Left hindlimb (tissue), 1 donor: ENCODE measurements around the gene PLCG2.
"Not testable (repeated sequence)": the region's sequence is repeated elsewhere in the genome, so short reads cannot be mapped to it uniquely, and the experiment has no call there.

ENCODE experiments used
- DNase-seq: peaks from one replicate; pipeline ENCODE4 v3.0.0-alpha.2; 2018

Gene PLCG2

DNA sequence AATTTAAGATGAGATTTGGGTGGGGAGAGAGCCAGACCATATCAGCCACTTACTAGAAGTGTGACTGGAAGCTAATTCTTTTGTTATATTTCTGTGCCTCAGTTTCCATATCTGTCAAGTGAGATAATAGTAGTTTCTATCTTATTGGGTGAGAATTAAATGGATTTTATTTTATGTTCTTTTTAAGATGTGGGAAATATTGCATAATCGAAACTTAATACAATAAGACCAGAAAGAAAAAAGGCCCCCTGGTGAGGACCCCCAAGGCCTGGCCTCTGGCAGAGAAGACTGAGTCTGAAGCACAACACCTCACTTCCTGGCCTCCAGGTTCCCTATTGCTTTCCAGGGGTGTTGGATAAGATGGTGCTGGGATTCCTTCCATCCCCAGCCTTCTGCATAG is 13.7 kb downstream of the PLCG2 start:
- no peak for DNase-seq

DNA sequence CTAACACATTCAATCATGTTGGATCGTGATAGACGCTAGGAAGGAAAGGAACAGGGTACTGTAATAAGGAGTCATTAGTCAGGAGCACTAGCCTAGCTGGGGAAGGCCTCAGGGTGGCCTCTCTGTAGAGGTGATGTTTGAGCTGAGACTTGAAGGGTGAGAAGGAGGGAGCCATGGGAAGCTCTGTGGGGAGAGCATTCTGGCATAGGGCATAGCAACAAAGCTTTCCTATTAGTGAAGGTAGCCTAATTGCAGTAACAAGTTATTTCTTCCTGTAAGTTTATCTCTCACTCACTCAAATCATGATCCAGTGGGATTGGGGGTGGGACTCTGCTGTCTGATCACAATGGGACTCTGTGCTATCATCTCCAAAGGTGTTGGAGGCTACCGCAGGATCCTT is 16.1 kb downstream of the PLCG2 start:
- no peak for DNase-seq

DNA sequence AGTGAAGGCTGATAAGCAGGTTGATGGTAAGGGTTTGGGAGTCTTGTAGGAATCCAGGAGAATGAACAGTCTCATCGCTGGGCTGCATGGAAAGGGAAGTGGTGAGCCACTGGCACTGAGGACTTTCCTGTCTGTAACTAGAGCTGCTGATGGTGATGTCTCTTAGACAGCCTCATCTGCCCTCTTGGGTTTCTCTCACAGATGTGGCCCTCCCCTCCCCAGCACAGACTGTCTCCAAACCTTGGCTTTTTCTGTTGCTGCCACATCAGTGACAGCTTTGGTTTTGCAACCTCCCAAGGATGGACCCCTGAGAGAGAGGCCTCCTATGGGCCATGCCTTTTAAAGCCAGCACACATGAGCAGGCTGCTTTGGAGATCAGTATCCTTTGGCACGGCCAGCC is 16.9 kb downstream of the PLCG2 start:
- DNase-seq, result no peak

DNA sequence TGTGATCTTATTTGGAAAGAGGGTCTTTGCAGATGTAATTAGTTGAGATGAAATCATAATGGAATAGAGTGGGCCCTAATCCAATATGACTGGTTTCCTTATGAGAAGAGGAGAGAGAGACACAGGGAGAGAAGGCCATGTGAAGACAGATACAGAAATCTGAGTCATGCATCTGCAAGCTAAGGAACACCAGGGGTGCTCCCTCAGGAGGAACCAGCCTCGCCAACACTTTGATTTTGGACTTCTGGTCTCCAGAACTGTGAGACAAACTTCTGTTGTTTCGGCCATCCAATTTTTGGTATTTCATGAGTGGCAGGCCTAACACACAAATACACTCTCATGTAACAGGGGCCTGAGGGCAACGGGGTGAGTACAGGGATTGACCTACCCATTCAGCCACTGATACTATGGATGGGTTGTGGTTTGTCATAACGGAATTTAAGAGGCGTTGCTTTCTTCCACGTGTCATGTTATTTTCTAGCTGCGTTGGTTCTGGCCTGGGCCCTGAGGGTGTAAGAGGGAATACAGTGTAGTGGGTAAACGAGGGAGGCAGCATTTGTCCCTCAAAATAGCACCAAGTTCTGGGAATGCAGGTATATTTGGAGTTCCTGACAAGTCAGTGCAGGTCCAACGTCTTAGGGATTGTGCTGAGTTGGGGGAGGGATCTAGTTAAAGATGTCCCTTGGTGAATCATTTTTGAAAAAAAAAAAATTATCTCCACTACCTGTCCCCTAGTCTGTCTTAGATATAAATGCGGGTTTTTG is 17.7 kb downstream of the PLCG2 start:
- no peak for DNase-seq

DNA sequence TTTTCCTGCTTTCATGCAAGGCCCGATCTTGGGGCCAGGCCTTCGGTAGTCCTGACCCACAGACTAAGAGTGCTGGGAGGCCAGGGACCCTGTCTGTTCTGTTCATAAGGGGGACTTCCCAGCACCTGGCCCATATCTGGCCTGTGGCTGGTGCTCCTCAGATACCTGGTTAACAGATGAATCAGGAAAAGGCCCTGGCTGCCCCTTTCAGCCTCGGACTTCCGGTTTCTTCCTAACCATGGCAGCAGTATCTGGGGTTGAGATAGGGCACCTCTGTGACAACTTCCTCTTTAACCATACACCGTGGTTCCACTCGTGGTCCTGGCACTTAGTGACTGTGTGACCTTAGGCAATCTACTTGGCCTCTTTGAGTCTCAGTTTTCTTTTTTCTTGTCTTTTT is 18.4 kb downstream of the PLCG2 start:
- no peak for DNase-seq

DNA sequence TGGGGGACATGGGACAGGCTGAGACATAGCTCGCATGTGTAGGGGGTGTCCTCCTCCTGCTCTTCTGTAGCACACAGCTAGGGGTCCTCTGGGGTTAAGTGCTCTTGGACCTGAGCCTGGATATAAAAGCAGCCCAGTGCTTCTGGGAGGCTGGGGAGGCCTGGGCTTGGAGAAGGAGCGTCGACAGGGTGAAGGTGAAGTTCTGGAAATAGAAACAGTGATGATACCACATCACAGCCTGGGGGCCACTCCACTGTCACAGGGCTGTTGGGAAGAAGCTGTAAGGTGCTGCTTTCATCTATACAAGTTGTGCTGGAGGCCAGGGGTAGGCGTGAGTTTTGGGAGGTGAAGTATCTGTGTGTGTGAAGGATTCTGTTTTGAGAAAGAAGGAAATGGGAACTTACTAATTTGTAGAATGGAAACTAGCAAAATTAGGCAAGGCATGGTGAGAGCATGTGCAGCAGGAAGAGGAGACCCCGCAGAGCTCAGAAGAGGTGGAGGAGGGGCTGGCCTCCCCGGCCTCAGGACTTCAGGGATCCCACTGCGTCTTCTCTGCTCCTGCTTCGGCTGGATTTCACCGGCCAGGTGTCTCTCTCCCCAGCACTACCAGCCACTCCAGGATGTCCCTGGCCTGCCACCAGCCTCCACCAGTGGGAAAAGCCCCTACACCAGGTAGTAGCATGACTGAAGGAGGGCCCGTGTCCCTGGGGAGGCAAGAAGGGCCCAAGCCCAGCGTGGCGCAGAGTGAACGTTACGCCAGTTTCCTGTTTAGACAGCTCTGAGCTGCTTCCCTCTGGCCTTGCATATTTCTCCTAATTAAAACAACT is 19.4 kb downstream of the PLCG2 start:
- DNase-seq, result no peak

DNA sequence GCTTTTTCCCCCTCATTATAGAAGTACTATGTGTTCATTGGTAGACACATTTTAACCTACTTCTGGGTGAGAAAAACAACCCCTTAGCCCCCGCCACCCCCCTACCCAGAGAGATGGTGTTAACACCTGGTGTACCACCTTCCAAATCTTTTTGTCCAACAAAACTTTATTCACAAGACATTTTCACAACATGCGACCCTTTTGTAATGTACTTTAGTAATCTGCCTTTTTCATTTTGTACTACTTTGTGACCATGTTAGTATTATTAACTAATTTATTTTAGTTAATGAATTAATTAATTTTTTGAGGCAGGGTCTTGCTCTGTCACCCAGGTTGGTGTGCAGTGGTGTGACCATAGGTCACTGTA is 20.0 kb downstream of the PLCG2 start:
- no peak for DNase-seq

DNA sequence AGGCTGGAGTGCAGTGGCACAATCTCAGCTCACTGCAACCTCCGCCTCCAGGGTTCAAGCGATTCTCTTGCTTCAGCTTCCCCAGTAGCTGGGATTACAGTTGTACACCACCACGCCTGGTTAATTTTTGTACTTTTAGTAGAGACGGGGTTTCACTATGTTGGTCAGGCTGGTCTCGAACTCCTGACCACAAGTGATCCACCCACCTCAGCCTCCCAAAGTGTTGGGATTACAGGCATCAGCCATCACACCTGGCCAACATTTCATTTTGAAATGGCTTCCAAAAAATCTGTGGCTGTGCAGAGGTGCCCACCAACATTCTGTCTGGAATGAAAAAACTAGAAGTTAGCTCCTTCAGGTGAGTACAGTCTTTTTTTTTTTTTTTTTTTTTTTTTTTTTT is 22.6 kb downstream of the PLCG2 start:
- not testable (repeated sequence) for DNase-seq

DNA sequence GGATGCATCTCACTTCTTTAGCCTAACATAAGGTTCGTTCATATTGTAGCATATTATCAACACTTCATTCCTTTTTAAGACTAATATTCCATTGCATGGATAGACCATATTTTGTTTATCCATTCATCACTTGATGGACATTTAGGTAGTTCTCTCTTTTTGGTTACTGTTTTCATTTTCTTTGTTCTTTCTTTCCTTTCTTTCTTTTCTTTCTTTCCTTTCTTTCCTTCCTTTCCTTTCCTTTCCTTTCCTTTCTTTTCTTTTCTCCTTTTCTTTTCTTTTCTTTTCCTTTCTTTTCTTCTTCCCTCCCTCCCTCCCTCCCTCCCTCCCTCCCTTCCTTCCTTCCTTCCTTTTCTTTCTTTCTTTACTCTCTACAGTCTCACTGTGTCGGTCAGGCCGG is 24.2 kb downstream of the PLCG2 start:
- DNase-seq, result no peak

DNA sequence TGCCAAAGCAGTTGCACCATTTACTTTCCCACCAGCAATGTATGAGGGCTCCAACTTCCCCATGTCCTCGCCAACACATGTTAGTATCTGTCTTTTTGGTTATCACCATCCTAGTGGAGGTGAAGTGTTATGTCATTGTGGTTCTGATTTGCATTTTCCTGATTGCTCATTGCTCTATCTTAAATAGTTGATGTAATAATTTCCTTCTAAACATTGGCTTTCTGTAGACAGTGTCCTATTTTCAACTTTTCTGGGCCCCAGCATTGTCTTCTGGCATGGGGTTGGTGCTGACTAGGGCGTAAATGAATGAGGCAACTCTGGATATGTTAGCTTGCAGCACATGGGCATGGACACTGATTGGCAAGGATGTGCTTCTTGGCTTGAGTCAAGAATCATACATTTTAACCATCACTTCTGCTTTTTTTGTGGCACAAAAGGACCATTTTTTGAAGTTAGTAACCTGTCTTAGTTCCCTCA is 25.1 kb downstream of the PLCG2 start:
- DNase-seq, result no peak

DNA sequence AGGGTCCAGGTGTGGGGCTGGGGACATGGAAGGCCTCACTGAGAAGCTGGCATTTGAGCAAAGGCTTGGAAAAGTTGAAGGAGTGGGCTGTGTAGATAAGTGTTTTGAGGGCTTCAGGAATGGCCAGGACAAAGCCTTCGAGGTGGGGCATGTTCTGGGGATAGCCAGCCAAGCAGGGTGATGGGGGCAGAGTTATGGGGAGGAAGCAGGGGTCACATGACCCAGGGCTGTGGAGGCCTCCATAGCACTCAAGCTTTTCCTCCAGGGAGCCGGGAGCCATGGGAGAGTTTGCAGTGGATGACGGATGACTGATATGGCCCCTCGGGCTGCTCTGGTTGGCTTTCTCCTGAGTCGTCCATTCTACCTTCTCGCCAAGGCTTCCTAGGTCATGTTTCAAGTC is 27.6 kb downstream of the PLCG2 start:
- DNase-seq, result no peak

DNA sequence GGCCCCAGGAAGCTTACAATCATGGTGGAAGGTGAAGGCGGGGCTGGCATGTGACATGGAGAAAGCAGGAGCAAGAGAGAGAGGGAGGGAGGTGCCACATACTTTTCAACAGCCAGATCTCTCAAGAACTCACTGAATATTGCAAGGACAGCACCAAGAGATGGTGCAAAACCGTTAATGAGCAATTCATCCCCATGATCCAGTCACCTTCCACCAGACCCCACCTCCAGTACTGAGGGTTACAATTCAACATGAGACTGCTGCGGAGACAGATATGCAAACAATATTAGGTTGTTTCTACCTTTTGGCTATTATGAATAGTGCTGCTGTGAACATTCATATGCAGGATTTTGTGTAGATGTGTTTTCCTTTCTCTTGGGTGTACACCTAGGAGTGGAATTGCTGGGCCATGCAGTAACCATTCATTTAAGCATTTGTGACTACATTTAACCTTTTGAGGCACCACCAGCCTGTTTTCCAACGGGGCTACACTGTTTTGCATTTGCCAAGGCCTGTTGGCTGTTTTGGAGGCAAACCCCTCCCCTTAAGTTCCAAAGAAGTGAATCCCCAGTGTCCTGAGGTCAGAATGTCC is 28.8 kb downstream of the PLCG2 start:
- DNase-seq, result no peak

DNA sequence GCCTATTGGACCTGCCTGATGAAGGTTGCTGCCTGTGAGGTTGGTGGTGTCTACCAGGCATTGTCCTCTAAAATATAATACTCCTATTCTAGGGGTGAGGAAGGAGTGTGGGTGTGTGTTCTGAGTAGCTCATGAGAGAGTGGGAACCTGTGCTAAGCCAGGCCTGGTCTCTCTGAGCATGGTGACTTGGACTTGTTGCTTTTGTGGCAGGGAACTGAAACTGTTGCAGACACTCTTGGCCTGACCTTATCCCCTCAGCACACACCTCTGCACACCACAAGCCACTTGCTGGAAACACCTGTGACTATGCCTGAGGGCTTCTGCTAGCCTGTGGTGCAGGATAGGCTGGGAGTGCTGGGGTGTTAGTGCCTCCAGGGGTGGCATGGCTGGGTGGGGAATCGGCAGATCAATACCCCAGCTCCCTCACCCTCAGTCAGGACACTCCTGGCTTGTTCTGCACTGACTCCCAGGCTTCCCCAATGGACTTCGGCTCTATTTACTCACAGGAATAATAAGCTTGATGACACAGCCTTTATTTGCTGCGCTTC is 29.9 kb downstream of the PLCG2 start:
- no peak for DNase-seq

DNA sequence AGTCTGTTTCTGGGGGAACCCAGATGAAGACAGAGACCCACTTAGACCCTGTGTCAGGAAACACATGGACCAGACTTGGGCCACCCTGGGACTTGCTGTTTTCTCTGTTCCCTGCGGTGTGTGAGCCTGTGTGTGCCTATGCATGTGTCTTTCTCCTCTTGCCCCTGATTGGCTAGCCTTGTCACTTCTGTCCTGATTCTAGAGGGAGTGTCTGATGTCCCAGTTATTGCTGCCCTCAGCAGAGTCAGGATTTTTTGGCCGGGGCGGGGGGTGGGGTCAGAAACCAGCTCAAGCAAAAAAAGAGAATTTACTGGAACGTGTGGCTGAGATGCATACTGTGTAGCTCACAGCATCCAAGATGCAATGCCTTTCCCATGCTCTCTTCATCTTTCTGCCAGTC is 30.5 kb downstream of the PLCG2 start:
- no peak for DNase-seq

DNA sequence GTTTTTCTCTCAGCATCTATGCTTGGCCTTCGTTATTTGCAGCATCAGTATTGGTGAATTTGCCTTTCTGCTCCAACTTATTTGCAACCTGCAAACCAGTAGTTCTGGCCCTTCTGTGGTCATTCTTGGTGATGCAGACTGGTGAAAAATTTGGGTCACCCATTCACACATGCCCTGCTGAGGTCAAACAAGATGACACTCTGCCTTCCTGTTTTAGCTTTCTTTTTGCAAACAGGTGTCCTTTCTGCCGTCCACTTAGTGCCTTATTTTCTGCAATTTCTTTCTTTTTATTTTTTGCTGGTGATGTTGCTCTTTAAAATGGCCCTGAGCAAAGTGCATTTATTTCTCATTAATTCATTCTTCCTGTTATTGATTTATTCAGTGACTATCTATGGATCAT is 31.3 kb downstream of the PLCG2 start:
- no peak for DNase-seq

DNA sequence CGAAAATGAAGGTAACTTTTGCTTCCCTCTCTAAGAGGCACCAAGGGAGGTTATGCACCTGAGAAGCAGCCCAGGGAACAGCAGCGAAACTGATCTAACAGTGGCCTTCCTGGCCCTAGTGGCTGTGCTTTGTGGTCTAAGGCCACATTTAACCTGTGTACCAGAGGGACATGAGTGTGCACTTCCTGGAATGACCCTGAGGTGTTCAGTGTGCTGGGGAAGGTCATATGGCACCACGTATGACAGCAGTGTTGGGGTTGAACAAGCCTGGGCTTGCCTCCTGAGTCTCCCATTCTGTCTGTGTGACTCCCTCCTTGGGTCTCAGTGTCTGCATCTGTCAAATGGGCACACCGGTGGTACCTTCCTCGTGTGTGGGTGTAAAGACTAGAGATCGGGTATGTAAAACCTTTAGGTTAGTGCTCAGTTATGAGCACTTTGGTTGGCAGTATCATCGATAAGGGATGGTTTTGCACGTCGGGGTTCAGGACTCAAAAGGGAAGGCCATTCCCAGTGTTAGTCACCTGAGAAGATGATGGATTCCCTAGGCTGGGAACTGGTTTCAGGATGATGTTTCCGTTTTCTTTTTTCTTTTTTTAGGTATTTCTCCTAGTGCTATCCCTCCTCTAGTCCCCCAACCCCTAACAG is 31.9 kb downstream of the PLCG2 start:
- no peak for DNase-seq

DNA sequence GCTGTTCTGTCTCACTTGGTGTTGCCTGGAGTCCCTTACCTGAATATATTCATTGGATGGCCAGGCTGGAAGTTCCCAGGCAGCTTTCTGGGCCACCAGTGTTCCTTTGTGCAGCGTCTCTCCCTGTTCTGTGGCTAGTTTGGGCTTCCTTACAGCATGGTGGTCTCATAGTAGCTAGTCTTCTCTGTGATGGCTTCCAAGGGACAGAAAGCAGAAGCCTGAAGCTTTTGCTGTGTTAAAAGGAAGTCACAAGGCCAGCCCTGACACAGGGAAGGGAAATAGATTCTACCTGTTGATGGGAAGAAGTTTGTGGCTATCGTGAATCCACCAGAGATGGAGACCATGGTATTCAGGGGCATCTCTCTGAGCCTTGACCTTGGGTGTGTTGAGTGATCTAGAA is 34.6 kb downstream of the PLCG2 start:
- no peak for DNase-seq

DNA sequence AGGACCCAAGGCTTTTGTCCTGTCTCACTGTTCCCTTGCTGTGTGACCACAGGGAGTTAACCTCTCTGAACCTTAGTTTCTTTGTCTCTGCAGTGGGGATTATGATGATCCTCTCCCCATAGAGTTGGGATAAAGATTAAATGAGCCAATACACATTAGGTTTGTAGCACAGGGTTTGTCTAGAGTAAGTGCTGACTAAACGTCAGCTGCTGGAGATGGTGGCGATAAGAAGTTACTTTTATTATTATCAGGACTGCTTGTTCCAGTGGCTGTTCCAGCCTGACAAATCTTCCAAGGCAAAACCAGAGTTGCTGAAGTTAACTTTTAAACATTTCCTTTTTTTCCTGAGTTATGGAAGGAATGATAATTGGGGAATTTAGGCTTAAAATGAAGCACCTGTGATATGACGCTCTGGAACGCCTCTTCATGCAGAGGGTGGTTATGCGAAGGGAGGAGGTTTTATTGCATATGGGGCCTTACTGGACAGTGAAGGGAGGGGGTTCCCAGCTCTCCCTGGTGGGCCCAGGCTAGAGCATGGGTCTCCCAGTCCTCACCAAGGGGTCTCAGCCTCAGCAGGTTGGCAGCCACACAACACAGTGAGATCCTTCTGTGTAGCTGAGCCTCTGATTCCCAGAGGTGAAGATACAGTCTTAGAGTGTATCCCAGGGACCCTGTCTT is 35.8 kb downstream of the PLCG2 start:
- DNase-seq, result no peak

DNA sequence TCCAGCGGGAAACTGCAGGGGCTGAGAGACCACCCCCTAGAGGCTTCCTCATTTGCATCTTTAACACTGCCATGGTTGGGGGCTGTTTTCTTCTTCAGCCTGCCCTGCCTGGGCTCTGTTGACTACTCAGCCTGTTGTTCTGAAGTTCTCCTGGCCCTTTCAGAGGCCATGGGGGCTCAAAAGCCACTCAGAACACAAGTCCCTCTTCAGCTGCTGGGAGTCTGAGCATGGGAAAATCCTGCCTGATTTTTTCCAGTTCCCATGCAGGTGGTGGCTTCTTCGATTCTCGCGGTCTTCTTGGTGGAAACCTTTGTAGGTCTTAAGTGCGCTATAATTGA is 36.3 kb downstream of the PLCG2 start:
- DNase-seq, result no peak

DNA sequence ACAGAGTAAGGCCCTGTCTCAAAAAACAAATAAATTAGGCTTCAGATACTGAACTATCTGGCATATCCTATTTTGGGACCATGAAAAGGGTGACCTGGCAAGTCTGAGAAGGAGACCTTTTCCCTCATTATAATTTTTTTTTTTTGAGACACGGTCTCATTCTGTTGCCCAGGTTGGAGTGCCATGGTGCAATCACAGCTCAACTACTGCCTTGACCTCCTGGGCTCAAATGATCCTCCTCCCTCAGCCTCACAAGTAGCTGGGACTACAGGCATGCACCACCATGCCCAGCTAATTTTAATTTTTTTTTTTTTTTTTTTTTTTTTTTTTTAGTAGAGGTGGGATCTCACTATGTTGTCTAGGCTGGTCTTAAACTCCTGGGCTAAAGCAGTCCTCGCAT is 37.3 kb downstream of the PLCG2 start:
- DNase-seq, result no peak

DNA sequence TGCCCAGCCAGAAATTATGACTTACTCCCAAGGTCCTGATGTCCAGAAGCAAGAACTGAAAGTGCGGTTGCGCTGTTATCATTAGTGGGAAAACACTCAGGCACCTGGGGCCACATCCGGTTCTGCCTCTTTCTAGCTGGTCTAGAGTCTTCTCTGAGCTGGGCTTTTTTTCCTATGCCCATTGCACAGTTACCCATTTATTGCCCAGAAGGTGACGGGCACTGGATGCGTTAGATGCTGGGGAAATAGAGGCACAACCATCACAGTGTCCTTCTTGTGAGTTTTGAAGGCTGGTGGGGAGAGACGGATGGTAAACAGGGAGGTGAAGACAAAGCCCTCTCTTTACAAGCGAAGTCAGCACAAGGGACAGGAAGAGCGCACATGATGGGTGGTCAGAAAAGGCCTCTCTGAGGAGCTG is 37.7 kb downstream of the PLCG2 start:
- no peak for DNase-seq

DNA sequence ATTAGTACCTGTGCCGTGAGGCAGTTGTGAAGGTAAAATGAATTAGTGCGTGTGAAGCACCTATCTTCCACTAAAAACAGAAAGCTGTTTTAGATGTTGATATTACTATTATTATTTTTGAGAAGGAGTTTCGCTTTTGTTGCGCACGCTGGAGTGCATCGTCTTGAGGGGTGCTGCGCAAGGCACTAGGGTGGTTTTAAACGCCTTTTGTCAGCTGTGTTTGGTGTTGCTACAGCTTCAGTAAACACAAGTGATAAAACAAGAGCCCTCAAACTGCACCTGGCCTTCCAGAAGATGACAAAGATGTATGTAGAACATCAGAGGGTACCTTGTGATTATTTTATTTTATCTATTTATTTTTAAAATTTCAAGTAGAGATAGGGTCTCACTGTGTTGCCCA is 38.2 kb downstream of the PLCG2 start:
- DNase-seq, result no peak
